PC-9 (cell line): ENCODE measurements around the gene FGF3.

Experiments
- CTCF ChIP-seq: fragments of 200-600 bp; sonication (generic); conservative IDR thresholded peaks from 2 replicates; pipeline ENCODE4 v1.6.1; 2017; ENCODE audit warnings: mixed run types, antibody characterized with exemption, mild to moderate bottlenecking, moderate library complexity
- EZH2 ChIP-seq: fragments of 200-600 bp; sonication (generic); IDR thresholded peaks from 2 replicates; pipeline ENCODE4 v1.8.0; 2017; ENCODE audit warnings: antibody characterized with exemption, low read depth

- TF ChIP-seq EZH2 = no peak
- TF ChIP-seq CTCF = no peak
Measured at GRCh38 chr11:69770540-69770939, 48.7 kb downstream of the FGF3 start.
